GM18873 (cell line): Measurements from ENCODE around the gene SCART1.
"Not testable (repeated sequence)": the region's sequence is repeated elsewhere in the genome, so short reads cannot be mapped to it uniquely, and the experiment has no call there.

ENCODE experiments used
- ATAC-seq: cut with Tn5 transposase; IDR thresholded peaks from one replicate; pipeline ENCODE4 v1.9.1; 2021; ENCODE audit warnings: mild to moderate bottlenecking, moderate library complexity, moderate number of reproducible peaks; ENCODE audit not compliant: unreplicated experiment, low FRiP score

Gene SCART1

GRCh38 chr10:133431888-133432613 is 21.7 kb upstream of the SCART1 start:
- ATAC-seq = not testable (repeated sequence)

GRCh38 chr10:133432789-133433188 is 21.0 kb upstream of the SCART1 start:
- ATAC-seq = not testable (repeated sequence)

GRCh38 chr10:133438711-133439273 is 15.0 kb upstream of the SCART1 start:
- ATAC-seq = no peak

GRCh38 chr10:133439517-133440461 is 14.0 kb upstream of the SCART1 start:
- ATAC-seq = no peak

- ATAC-seq = no peak
Observed at GRCh38 chr10:133440633-133441285, 13.0 kb upstream of the SCART1 start.

GRCh38 chr10:133441356-133441755 is 12.4 kb upstream of the SCART1 start:
- ATAC-seq = not testable (repeated sequence)

- ATAC-seq = no peak
Observed at GRCh38 chr10:133441780-133442179, 12.0 kb upstream of the SCART1 start.

- no peak for ATAC-seq
Observed at GRCh38 chr10:133442191-133442966, 11.4 kb upstream of the SCART1 start.

GRCh38 chr10:133442967-133443924 is 10.5 kb upstream of the SCART1 start:
- no peak for ATAC-seq

- no peak for ATAC-seq
Observed at GRCh38 chr10:133444342-133445267, 9.1 kb upstream of the SCART1 start.

- ATAC-seq = no peak
Observed at GRCh38 chr10:133445268-133445732, 8.4 kb upstream of the SCART1 start.

GRCh38 chr10:133445751-133446708 is 7.7 kb upstream of the SCART1 start:
- ATAC-seq = no peak

- ATAC-seq = no peak
Observed at GRCh38 chr10:133446979-133447378, 6.8 kb upstream of the SCART1 start.

GRCh38 chr10:133448120-133448519 is 5.6 kb upstream of the SCART1 start:
- ATAC-seq = no peak

GRCh38 chr10:133451346-133451745 is 2.4 kb upstream of the SCART1 start:
- ATAC-seq = no peak

- ATAC-seq = no peak
Observed at GRCh38 chr10:133452453-133452852, 1.3 kb upstream of the SCART1 start.
